Hepatocyte (in vitro differentiated cells): ENCODE results near the gene JAK1.

Experiments
- EZH2phosphoT487 ChIP-seq: fragments of 200-600 bp; sonication (generic); IDR thresholded peaks from one replicate; pipeline ENCODE4 v1.6.1; 2018; ENCODE audit warnings: antibody characterized with exemption, mild to moderate bottlenecking, low read depth, moderate library complexity; ENCODE audit not compliant: unreplicated experiment, severe bottlenecking
- TF ChIP-seq, protein P1 (sequence below): fragments of 200-600 bp; sonication (generic); IDR thresholded peaks from 2 replicates; pipeline ENCODE4 v1.5.1; 2016; ENCODE audit warnings: antibody characterized with exemption, mild to moderate bottlenecking; ENCODE audit not compliant: poor library complexity

DNA sequence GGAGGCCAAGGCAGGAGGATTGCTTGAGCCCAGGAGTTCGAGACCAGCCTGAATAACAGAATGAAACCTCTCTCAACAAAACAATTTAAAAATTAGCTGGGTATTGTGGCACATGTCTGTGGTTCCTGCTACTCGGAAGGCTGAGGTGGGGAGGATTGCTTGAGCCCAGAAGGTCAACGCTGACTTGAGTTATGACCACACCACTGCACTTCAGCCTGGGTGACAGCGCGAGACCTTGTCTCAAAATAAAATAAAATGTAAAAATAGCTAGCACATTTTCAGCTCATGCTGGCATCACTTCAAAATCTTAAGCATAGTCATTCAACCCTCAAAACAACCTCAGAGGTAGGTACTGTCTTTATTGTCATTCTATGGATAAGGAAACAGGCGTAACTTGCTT lies 6.4 kb downstream of the JAK1 start:
- TF ChIP-seq, protein P1, sequence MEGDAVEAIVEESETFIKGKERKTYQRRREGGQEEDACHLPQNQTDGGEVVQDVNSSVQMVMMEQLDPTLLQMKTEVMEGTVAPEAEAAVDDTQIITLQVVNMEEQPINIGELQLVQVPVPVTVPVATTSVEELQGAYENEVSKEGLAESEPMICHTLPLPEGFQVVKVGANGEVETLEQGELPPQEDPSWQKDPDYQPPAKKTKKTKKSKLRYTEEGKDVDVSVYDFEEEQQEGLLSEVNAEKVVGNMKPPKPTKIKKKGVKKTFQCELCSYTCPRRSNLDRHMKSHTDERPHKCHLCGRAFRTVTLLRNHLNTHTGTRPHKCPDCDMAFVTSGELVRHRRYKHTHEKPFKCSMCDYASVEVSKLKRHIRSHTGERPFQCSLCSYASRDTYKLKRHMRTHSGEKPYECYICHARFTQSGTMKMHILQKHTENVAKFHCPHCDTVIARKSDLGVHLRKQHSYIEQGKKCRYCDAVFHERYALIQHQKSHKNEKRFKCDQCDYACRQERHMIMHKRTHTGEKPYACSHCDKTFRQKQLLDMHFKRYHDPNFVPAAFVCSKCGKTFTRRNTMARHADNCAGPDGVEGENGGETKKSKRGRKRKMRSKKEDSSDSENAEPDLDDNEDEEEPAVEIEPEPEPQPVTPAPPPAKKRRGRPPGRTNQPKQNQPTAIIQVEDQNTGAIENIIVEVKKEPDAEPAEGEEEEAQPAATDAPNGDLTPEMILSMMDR: no peak
- TF ChIP-seq EZH2phosphoT487: no peak
